ENCODE results near the gene FHOD3.

- no peak for TF ChIP-seq GTF3C2 (IDR thresholded peaks at IDR 0.05; ENCODE audit: borderline replicate concordance, extremely low read depth, insufficient read length)
- TF ChIP-seq, protein P1, sequence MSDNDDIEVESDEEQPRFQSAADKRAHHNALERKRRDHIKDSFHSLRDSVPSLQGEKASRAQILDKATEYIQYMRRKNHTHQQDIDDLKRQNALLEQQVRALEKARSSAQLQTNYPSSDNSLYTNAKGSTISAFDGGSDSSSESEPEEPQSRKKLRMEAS (CRISPR knock-in tag; IDR thresholded peaks at IDR 0.05): no peak
- TF ChIP-seq, protein P2, sequence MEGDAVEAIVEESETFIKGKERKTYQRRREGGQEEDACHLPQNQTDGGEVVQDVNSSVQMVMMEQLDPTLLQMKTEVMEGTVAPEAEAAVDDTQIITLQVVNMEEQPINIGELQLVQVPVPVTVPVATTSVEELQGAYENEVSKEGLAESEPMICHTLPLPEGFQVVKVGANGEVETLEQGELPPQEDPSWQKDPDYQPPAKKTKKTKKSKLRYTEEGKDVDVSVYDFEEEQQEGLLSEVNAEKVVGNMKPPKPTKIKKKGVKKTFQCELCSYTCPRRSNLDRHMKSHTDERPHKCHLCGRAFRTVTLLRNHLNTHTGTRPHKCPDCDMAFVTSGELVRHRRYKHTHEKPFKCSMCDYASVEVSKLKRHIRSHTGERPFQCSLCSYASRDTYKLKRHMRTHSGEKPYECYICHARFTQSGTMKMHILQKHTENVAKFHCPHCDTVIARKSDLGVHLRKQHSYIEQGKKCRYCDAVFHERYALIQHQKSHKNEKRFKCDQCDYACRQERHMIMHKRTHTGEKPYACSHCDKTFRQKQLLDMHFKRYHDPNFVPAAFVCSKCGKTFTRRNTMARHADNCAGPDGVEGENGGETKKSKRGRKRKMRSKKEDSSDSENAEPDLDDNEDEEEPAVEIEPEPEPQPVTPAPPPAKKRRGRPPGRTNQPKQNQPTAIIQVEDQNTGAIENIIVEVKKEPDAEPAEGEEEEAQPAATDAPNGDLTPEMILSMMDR (IDR thresholded peaks at IDR 0.05 in 2 of 3, conservative IDR thresholded peaks at IDR 0.05 in 1 of 3; ENCODE audit: insufficient read depth in 2 of 3, low read depth in 1 of 3, low read length in 3 of 3): no peak
- no peak for TF ChIP-seq PRPF4 (IDR thresholded peaks at IDR 0.05; ENCODE audit: insufficient read depth, low read depth, low read length, poor library complexity, severe bottlenecking)
- TF ChIP-seq FOXJ3 (CRISPR knock-in tag; IDR thresholded peaks at IDR 0.05): no peak
- TF ChIP-seq, protein P3, sequence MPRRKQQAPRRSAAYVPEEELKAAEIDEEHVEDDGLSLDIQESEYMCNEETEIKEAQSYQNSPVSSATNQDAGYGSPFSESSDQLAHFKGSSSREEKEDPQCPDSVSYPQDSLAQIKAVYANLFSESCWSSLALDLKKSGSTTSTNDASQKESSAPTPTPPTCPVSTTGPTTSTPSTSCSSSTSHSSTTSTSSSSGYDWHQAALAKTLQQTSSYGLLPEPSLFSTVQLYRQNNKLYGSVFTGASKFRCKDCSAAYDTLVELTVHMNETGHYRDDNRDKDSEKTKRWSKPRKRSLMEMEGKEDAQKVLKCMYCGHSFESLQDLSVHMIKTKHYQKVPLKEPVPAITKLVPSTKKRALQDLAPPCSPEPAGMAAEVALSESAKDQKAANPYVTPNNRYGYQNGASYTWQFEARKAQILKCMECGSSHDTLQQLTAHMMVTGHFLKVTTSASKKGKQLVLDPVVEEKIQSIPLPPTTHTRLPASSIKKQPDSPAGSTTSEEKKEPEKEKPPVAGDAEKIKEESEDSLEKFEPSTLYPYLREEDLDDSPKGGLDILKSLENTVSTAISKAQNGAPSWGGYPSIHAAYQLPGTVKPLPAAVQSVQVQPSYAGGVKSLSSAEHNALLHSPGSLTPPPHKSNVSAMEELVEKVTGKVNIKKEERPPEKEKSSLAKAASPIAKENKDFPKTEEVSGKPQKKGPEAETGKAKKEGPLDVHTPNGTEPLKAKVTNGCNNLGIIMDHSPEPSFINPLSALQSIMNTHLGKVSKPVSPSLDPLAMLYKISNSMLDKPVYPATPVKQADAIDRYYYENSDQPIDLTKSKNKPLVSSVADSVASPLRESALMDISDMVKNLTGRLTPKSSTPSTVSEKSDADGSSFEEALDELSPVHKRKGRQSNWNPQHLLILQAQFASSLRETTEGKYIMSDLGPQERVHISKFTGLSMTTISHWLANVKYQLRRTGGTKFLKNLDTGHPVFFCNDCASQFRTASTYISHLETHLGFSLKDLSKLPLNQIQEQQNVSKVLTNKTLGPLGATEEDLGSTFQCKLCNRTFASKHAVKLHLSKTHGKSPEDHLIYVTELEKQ (CRISPR knock-in tag; IDR thresholded peaks at IDR 0.05): no peak
- TF ChIP-seq ZBTB2 (IDR thresholded peaks at IDR 0.05): no peak
- TF ChIP-seq NFATC3 (IDR thresholded peaks at IDR 0.05): no peak
- TF ChIP-seq HNRNPUL1 (IDR thresholded peaks at IDR 0.05; ENCODE audit: low read length): no peak
- no peak for TF ChIP-seq ZNF124 (CRISPR knock-in tag; IDR thresholded peaks at IDR 0.05)
- TF ChIP-seq SAP30 (IDR thresholded peaks at IDR 0.05; ENCODE audit: borderline replicate concordance, insufficient read depth, low read depth, low read length, poor library complexity, severe bottlenecking): no peak
Measured at GRCh38 chr18:36813101-36813775, 515.7 kb downstream of the FHOD3 start.

Data from K562 (cell line).